GM12892 (cell line): ENCODE measurements around the gene NR3C2.

Experiments
- POLR2A ChIP-seq: IDR thresholded peaks from 2 replicates; pipeline ENCODE4 v1.6.1; 2011; ENCODE audit warnings: low read depth, low read length, control low read depth
- POLR2AphosphoS5 ChIP-seq: IDR thresholded peaks from 2 replicates; pipeline ENCODE4 v1.6.1; 2011; ENCODE audit warnings: low read depth, low read length, control low read depth
- TAF1 ChIP-seq: IDR thresholded peaks from 2 replicates; pipeline ENCODE4 v1.6.1; 2011; ENCODE audit warnings: low read depth, mild to moderate bottlenecking, control low read depth, low read length, borderline replicate concordance

- TF ChIP-seq POLR2A, result no peak
- TF ChIP-seq TAF1, result no peak
- TF ChIP-seq POLR2AphosphoS5, result no peak
Observed at GRCh38 chr4:148225639-148226038, 216.6 kb downstream of the NR3C2 start.
